Measurements from ENCODE around the gene CAPN5.

CAPN5 gene

DNA sequence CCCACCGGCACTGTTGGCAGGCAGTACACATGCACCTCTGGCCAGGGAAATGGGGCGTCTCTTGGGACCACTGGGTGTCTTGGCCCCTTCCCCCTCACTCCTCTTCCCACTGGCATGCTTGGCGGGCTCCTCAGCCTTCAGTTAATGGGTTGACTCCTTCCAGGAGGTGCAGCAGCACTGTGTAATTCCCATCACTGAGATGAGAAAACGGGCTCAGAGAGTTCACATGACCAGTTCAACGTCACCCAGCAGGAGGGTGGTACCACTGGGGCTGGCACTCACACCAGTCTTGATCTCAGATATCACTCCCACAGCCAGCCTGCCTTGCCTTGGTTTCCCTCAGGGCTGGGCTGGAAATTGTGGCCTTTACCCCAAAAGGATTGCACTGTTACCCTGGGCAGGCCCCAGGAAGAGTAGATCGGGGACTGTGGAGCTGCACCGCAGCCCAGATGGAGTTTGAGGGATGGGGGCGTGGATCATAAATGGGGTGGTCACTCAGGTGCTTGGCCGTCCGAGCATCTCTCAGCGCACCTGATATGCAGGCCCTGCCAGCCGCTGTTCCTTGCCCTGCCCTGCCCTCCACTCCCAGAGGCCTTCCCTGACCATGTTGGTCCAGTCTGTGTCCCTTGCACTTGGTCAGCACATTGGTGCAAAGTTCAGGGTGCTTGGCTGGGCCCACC is 16.9 kb downstream of the CAPN5 start:
- TF ChIP-seq ZFX (IDR thresholded peaks at IDR 0.05; ENCODE audit: borderline replicate concordance): no peak
- TF ChIP-seq, protein P1, sequence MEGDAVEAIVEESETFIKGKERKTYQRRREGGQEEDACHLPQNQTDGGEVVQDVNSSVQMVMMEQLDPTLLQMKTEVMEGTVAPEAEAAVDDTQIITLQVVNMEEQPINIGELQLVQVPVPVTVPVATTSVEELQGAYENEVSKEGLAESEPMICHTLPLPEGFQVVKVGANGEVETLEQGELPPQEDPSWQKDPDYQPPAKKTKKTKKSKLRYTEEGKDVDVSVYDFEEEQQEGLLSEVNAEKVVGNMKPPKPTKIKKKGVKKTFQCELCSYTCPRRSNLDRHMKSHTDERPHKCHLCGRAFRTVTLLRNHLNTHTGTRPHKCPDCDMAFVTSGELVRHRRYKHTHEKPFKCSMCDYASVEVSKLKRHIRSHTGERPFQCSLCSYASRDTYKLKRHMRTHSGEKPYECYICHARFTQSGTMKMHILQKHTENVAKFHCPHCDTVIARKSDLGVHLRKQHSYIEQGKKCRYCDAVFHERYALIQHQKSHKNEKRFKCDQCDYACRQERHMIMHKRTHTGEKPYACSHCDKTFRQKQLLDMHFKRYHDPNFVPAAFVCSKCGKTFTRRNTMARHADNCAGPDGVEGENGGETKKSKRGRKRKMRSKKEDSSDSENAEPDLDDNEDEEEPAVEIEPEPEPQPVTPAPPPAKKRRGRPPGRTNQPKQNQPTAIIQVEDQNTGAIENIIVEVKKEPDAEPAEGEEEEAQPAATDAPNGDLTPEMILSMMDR (IDR thresholded peaks at IDR 0.05): no peak

DNA sequence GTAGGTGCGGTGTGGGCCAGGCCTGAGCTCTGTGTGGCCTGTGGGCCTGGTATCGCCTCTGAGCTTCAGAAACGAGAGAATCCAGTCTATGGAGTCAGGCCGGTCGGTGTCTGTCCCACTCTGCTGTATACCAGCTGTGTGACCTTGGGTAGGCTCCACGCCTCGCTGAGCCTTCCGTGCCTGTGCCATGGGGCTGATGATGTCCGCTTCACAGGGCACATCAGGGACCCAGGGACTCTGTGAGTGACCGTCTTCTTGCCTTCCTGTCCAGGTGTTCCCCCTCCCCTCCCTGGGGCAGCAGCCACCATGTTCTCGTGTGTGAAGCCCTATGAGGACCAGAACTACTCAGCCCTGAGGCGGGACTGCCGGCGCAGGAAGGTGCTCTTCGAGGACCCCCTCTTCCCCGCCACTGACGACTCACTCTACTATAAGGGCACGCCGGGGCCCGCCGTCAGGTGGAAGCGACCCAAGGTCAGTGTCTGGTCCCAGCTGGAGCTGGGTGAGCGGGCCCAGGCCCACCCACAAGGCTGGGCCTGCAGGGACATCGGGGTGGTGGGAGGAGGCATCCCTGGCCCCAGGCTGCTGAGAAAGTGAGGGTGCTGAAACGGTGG is 17.9 kb downstream of the CAPN5 start:
- TF ChIP-seq ZFX (IDR thresholded peaks at IDR 0.05; ENCODE audit: borderline replicate concordance): no peak
- TF ChIP-seq, protein P1 (IDR thresholded peaks at IDR 0.05): no peak
- no peak overlapping the region for H3K27ac ChIP-seq

More for the DNA sequence above, 16.9 kb downstream of the CAPN5 start:
- no peak overlapping the region for H3K27ac ChIP-seq

DNA sequence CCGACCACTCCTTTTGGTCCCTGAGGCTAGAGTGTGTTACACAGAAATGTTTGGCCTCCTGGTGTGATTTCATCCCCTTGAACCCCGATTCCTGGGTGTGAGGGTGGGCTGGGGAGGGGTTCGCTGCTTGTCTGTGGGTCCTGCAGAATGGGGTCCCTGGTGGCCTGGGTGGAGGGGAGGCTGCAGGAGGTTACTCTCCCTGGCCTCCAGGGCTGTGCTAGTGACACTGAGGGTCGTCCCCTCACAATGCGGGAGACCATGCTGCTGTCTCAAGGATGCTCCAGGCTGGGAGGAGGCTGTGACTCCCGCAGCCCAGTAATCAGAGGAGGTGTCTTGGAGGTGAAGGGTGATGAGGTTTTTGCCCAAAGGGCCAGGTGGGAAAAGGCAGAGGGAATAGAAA is 18.9 kb downstream of the CAPN5 start:
- H3K27ac ChIP-seq: no peak overlapping the region
- TF ChIP-seq, protein P1 (IDR thresholded peaks at IDR 0.05): no peak
- no peak for TF ChIP-seq ZFX (IDR thresholded peaks at IDR 0.05; ENCODE audit: borderline replicate concordance)

DNA sequence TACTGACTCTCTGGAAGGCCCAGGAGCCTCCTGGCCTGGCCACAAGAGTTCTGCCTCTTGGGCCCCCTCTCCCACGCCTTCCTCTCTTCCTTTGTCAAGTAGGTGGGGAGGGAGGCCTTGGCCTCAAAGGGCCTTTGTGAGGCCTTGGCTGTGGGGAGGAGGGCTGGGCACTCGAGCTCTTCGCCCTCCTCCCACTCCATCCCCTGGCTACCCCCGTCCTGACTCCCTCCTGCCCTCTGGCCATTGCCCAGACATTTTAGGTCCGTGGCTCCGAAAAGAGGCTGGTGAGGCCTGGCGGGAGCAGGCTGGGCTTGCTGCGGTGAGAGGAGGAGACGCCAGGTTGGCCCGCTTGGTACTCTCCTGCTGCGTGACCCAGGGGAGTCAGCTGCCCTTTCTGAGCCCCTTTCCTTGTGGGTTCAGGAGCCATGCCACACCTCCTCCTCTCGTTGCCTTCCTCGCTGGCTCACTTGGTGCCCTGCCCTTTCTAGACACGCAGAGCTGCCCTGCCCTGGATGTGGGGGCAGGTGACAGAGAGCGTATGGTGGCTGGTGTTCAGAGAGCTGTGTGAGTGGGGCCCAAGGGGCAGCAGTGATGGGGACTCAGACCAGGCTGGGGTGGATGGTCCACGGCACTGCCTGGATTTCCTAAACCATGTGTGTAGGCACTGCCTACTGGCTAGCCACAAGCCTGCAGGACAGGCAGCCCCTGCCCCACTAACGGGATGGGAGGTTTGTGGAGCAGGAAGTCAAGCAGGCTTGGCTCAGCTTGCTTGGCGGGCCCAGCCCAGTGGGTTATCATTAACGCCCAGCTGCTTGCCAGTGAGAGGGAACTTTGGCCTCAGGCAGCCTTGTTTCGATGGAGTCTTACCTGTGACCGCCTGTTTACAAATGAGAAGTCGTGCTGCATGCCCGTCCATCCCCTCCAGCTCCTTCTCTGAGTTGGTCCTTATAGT is 20.0 kb downstream of the CAPN5 start:
- no peak overlapping the region for H3K27ac ChIP-seq
- TF ChIP-seq ZFX (IDR thresholded peaks at IDR 0.05; ENCODE audit: borderline replicate concordance): no peak
- TF ChIP-seq, protein P1 (IDR thresholded peaks at IDR 0.05): no peak

DNA sequence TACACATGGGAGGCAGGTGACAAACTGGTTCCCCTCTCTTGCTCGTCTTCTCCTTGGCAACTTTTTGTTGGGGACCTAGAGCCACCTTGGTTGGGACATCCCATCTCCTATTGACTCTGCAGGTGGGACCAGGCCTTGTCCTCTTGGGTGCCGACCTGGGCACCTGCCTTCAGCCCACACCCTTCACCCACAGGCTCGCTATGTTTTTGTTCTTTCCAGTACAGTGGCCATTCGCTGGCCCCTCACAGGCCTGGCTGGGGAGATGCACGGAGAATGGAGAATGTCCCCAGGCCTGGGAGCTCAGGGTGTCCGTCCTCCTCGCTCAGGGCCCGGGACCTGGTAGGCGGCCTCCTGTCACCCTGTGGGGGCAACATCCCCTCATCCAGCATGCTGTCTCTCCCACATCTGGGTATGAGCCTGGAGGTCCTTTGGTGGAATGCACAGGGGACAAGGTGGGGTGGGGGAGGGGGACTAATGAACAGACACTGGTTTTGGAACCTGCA is 21.0 kb downstream of the CAPN5 start:
- TF ChIP-seq, protein P1 (IDR thresholded peaks at IDR 0.05): no peak
- H3K27ac ChIP-seq: no peak overlapping the region

DNA sequence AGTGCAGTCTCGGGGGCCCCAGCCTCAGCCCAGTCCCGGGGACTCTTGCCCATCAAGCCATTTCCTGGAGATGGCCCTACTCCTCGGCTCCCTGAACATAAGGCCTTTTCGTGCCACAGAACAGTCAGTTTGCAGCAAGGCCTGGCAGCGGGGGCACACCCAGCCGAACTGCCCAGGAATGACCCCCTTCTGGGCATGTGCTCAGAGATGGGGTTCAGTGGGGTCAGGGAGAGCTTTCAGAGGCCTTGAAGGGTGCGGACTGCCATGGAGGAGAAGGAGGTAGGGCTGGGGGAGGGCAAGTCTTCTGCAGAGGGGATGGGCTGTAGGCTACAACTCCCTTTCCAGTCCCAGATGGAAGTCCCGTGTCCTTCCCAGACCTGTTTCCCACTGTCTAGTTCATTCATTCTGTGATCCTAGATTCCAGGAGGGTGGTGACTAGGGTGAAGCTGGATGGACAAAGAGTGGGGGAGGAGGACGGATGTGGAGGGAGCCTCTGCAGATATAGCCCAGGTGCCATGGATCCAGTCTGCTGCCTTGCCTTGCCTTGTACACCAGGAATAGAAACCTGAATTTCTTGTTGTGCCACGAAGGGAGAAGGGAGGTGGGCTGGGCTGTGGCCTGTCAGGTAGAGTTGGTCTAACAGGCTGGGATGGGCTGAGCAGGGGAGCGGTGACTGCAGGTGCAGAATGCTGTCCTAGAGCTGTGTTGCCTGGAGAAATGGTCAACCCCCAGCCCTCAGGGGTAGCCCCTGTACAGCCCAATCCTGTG is 21.6 kb downstream of the CAPN5 start:
- no peak for TF ChIP-seq ZFX (IDR thresholded peaks at IDR 0.05; ENCODE audit: borderline replicate concordance)
- TF ChIP-seq, protein P1 (IDR thresholded peaks at IDR 0.05): no peak
- H3K27ac ChIP-seq: no peak overlapping the region
